ENCODE measurements around the gene RUFY3. TPM values are rescaled to one million over a fixed set of nuclear protein-coding genes. Genes with fewer than 3 reads are reported as not detected.

The RUFY3 gene
- total and polyA plus RNA-seq, 9 of the 15 experiments (the other 6 are each of a cell fraction or from before 2014, with no cell fraction given), result 4.2 to 31.1 (median 21.5) TPM

DNA sequence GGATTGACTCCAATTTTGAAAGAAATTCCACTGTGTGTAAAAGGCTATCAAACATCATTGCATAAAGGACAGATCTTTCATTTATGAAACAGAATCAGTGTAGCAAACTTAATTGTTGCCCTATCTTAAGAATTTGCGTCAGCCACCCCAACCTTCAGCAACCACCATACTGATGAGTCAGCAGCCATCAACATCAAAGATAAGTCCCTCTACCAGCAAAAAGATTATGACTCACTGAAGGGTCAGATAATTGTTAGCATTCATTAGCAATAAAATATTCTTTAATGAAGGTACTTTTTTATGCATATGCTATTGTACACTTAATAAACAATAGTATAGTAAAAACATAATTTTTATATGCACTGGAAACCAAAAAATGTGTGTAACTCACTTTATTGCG is 133.7 kb downstream of the RUFY3 start (continued):
- TF ChIP-seq, protein P1, sequence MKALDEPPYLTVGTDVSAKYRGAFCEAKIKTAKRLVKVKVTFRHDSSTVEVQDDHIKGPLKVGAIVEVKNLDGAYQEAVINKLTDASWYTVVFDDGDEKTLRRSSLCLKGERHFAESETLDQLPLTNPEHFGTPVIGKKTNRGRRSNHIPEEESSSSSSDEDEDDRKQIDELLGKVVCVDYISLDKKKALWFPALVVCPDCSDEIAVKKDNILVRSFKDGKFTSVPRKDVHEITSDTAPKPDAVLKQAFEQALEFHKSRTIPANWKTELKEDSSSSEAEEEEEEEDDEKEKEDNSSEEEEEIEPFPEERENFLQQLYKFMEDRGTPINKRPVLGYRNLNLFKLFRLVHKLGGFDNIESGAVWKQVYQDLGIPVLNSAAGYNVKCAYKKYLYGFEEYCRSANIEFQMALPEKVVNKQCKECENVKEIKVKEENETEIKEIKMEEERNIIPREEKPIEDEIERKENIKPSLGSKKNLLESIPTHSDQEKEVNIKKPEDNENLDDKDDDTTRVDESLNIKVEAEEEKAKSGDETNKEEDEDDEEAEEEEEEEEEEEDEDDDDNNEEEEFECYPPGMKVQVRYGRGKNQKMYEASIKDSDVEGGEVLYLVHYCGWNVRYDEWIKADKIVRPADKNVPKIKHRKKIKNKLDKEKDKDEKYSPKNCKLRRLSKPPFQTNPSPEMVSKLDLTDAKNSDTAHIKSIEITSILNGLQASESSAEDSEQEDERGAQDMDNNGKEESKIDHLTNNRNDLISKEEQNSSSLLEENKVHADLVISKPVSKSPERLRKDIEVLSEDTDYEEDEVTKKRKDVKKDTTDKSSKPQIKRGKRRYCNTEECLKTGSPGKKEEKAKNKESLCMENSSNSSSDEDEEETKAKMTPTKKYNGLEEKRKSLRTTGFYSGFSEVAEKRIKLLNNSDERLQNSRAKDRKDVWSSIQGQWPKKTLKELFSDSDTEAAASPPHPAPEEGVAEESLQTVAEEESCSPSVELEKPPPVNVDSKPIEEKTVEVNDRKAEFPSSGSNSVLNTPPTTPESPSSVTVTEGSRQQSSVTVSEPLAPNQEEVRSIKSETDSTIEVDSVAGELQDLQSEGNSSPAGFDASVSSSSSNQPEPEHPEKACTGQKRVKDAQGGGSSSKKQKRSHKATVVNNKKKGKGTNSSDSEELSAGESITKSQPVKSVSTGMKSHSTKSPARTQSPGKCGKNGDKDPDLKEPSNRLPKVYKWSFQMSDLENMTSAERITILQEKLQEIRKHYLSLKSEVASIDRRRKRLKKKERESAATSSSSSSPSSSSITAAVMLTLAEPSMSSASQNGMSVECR (CRISPR knock-in tag; IDR thresholded peaks at IDR 0.05), result no peak
- TF ChIP-seq NONO (IDR thresholded peaks at IDR 0.05; ENCODE audit: low read depth in 2 of 2, low read length in 1 of 2) (no peak), ARHGAP35 (IDR thresholded peaks at IDR 0.05; ENCODE audit: partially characterized antibody) (no peak), MEF2D (tag; conservative IDR thresholded peaks at IDR 0.05; ENCODE audit: low read depth) (no peak), HEY1 (CRISPR knock-in tag; IDR thresholded peaks at IDR 0.05; ENCODE audit: borderline replicate concordance) (no peak), HDGF (IDR thresholded peaks at IDR 0.05) (no peak), SMARCE1 (IDR thresholded peaks at IDR 0.05) (peak; percentile 92), CBFA2T3 (IDR thresholded peaks at IDR 0.05) (peak; percentile 30; the same call in 1 of the 2 replicates), BHLHE40 (IDR thresholded peaks at IDR 0.05; ENCODE audit: low read length) (no peak), ZBTB1 (CRISPR knock-in tag; IDR thresholded peaks at IDR 0.05; ENCODE audit: borderline replicate concordance, low read depth) (no peak), FOS (IDR thresholded peaks at IDR 0.05; ENCODE audit: extremely low read depth, insufficient read length) (peak; percentile 65), ILK (tag; IDR thresholded peaks at IDR 0.05; ENCODE audit: borderline replicate concordance, low read depth) (no peak), NBN (IDR thresholded peaks at IDR 0.05; ENCODE audit: low read depth) (no peak), STAG1 (CRISPR knock-in tag; IDR thresholded peaks at IDR 0.05; ENCODE audit: borderline replicate concordance) (no peak), TEAD2 (tag; IDR thresholded peaks at IDR 0.05) (no peak), TEAD1 (CRISPR knock-in tag; IDR thresholded peaks at IDR 0.05) (no peak), CAMTA2 (CRISPR knock-in tag; conservative IDR thresholded peaks at IDR 0.05) (no peak), KAT7 (CRISPR knock-in tag; IDR thresholded peaks at IDR 0.05; ENCODE audit: borderline replicate concordance) (no peak), TSC22D4 (tag; IDR thresholded peaks at IDR 0.05) (no peak), ZFX (CRISPR knock-in tag; IDR thresholded peaks at IDR 0.05) (no peak), SAFB (IDR thresholded peaks at IDR 0.05; ENCODE audit: borderline replicate concordance, low read depth, low read length) (no peak), ZNF586 (CRISPR knock-in tag; conservative IDR thresholded peaks at IDR 0.05) (no peak)
- TF ChIP-seq, protein P2, sequence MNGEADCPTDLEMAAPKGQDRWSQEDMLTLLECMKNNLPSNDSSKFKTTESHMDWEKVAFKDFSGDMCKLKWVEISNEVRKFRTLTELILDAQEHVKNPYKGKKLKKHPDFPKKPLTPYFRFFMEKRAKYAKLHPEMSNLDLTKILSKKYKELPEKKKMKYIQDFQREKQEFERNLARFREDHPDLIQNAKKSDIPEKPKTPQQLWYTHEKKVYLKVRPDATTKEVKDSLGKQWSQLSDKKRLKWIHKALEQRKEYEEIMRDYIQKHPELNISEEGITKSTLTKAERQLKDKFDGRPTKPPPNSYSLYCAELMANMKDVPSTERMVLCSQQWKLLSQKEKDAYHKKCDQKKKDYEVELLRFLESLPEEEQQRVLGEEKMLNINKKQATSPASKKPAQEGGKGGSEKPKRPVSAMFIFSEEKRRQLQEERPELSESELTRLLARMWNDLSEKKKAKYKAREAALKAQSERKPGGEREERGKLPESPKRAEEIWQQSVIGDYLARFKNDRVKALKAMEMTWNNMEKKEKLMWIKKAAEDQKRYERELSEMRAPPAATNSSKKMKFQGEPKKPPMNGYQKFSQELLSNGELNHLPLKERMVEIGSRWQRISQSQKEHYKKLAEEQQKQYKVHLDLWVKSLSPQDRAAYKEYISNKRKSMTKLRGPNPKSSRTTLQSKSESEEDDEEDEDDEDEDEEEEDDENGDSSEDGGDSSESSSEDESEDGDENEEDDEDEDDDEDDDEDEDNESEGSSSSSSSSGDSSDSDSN (IDR thresholded peaks at IDR 0.05; ENCODE audit: borderline replicate concordance in 1 of 2, low read depth in 2 of 2, low read length in 2 of 2), result no peak
- TF ChIP-seq, protein P3, sequence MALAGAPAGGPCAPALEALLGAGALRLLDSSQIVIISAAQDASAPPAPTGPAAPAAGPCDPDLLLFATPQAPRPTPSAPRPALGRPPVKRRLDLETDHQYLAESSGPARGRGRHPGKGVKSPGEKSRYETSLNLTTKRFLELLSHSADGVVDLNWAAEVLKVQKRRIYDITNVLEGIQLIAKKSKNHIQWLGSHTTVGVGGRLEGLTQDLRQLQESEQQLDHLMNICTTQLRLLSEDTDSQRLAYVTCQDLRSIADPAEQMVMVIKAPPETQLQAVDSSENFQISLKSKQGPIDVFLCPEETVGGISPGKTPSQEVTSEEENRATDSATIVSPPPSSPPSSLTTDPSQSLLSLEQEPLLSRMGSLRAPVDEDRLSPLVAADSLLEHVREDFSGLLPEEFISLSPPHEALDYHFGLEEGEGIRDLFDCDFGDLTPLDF (CRISPR knock-in tag; IDR thresholded peaks at IDR 0.05), result no peak

Data from K562 (cell line).